H9 (cell line): ENCODE data around the gene GCGR. TPM values are rescaled to one million over a fixed set of nuclear protein-coding genes. Genes with fewer than 3 reads are reported as not detected.

ENCODE experiments used
- DNase-seq: peaks from one replicate; pipeline ENCODE4 v3.0.0-alpha.2; 2017
- H2AFZ ChIP-seq: one replicate; pipeline ENCODE4 v1.6.1; 2013; ENCODE audit warnings: mild to moderate bottlenecking, low read length, control low read depth, moderate library complexity
- H2AK5ac ChIP-seq: 2 replicates; pipeline ENCODE4 v1.6.1; 2013; ENCODE audit warnings: low read length, control low read depth, mixed read lengths; ENCODE audit not compliant: insufficient read length
- H2BK120ac ChIP-seq: one replicate; pipeline ENCODE4 v1.6.1; 2013; ENCODE audit warnings: low read depth, mild to moderate bottlenecking, low read length, control low read depth, inconsistent platforms; ENCODE audit not compliant: poor library complexity, severe bottlenecking
- H2BK12ac ChIP-seq: 2 replicates; pipeline ENCODE4 v1.6.1; 2013; ENCODE audit warnings: low read length, control low read depth, mixed read lengths, low read depth; ENCODE audit not compliant: insufficient read length
- H2BK15ac ChIP-seq: 2 replicates; pipeline ENCODE4 v1.6.1; 2013; ENCODE audit warnings: low read depth, low read length, control low read depth
- H2BK20ac ChIP-seq: one replicate; pipeline ENCODE4 v1.6.1; 2013; ENCODE audit warnings: low read depth, mild to moderate bottlenecking, low read length, control low read depth, inconsistent platforms; ENCODE audit not compliant: poor library complexity, severe bottlenecking
- H2BK5ac ChIP-seq: 2 replicates; pipeline ENCODE4 v1.6.1; 2013; ENCODE audit warnings: low read length, control low read depth, mixed read lengths; ENCODE audit not compliant: insufficient read length
- H3K14ac ChIP-seq: 2 replicates; pipeline ENCODE4 v1.6.1; 2013; ENCODE audit warnings: low read length, control low read depth; ENCODE audit not compliant: insufficient read depth
- H3K18ac ChIP-seq: 2 replicates; pipeline ENCODE4 v1.6.1; 2013; ENCODE audit warnings: low read depth, mild to moderate bottlenecking, mixed read lengths, low read length, control low read depth; ENCODE audit not compliant: insufficient read length
- H3K23ac ChIP-seq: 2 replicates; pipeline ENCODE4 v1.6.1; 2013; ENCODE audit warnings: low read length, control low read depth, mixed read lengths, low read depth; ENCODE audit not compliant: insufficient read length
- H3K23me2 ChIP-seq: 2 replicates; pipeline ENCODE4 v1.6.1; 2013; ENCODE audit warnings: low read depth, mild to moderate bottlenecking, mixed read lengths, low read length, control low read depth; ENCODE audit not compliant: insufficient read length, poor library complexity, severe bottlenecking
- H3K27ac ChIP-seq: 2 replicates; pipeline ENCODE4 v1.5.1; 2013; ENCODE audit warnings: low read length, control low read depth, mixed read lengths, low read depth; ENCODE audit not compliant: insufficient read length
- H3K27me3 ChIP-seq: 2 replicates; pipeline ENCODE4 v1.6.1; 2013; ENCODE audit warnings: low read length, control low read depth, inconsistent platforms; ENCODE audit not compliant: insufficient read depth
- H3K4ac ChIP-seq: 2 replicates; pipeline ENCODE4 v1.6.1; 2013; ENCODE audit warnings: low read depth, mild to moderate bottlenecking, control low read depth, inconsistent platforms, low read length, moderate library complexity
- H3K4me1 ChIP-seq: 2 replicates; pipeline ENCODE4 v1.6.1; 2013; ENCODE audit warnings: low read length, control low read depth, inconsistent platforms; ENCODE audit not compliant: insufficient read depth
- H3K4me2 ChIP-seq: 2 replicates; pipeline ENCODE4 v1.6.1; 2013; ENCODE audit warnings: low read length, control low read depth, mixed read lengths; ENCODE audit not compliant: insufficient read length, insufficient read depth
- H3K56ac ChIP-seq: 2 replicates; pipeline ENCODE4 v1.6.1; 2013; ENCODE audit warnings: low read depth, mild to moderate bottlenecking, mixed read lengths, low read length, control low read depth; ENCODE audit not compliant: insufficient read length
- H3K79me1 ChIP-seq: 2 replicates; pipeline ENCODE4 v1.6.1; 2013; ENCODE audit warnings: low read depth, mild to moderate bottlenecking, moderate library complexity, low read length, control low read depth, inconsistent platforms; ENCODE audit not compliant: insufficient read depth, poor library complexity, severe bottlenecking
- H3K79me2 ChIP-seq: 2 replicates; pipeline ENCODE4 v1.6.1; 2013; ENCODE audit warnings: low read length, control low read depth, inconsistent platforms; ENCODE audit not compliant: insufficient read depth
- H3K9ac ChIP-seq: 2 replicates; pipeline ENCODE4 v1.6.1; 2013; ENCODE audit warnings: low read length, control low read depth, mixed read lengths; ENCODE audit not compliant: insufficient read length; ENCODE audit errors: extremely low read depth
- H3K9me3 ChIP-seq: one replicate; pipeline ENCODE4 v1.6.1; 2013; ENCODE audit warnings: low read depth, low read length, inconsistent platforms; ENCODE audit not compliant: control insufficient read depth
- H3T11ph ChIP-seq: one replicate; pipeline ENCODE4 v1.6.1; 2013; ENCODE audit warnings: mild to moderate bottlenecking, low read length, control low read depth, inconsistent platforms
- H4K20me1 ChIP-seq: one replicate; pipeline ENCODE4 v1.6.1; 2013; ENCODE audit not compliant: control insufficient read depth, insufficient read length, insufficient read depth
- H4K5ac ChIP-seq: 2 replicates; pipeline ENCODE4 v1.6.1; 2013; ENCODE audit warnings: low read depth, mild to moderate bottlenecking, mixed read lengths, low read length, control low read depth; ENCODE audit not compliant: insufficient read length
- H4K8ac ChIP-seq: replicated peaks from 2 replicates; pipeline ENCODE4 v1.6.1; 2013; ENCODE audit warnings: low read length, control low read depth, mixed read lengths, low read depth; ENCODE audit not compliant: insufficient read length
- H4K91ac ChIP-seq: 2 replicates; pipeline ENCODE4 v1.6.1; 2013; ENCODE audit warnings: low read depth, mild to moderate bottlenecking, moderate library complexity, mixed read lengths, low read length, control low read depth; ENCODE audit not compliant: insufficient read length
- H3K27ac Mint-ChIP-seq, 3 experiments: 2 replicates in 2 of 3; 3 replicates in 1 of 3; pipeline ENCODE4 v1.8.0; 2020 to 2021; ENCODE audit warnings: mixed read lengths in 3 of 3, mild to moderate bottlenecking in 1 of 3, moderate library complexity in 1 of 3
- H3K27me3 Mint-ChIP-seq: 2 replicates; pipeline ENCODE4 v1.8.0; 2021; ENCODE audit warnings: low read depth, mild to moderate bottlenecking, moderate library complexity, mixed read lengths
- H3K36me3 Mint-ChIP-seq, 3 experiments: 2 replicates in 2 of 3; 3 replicates in 1 of 3; pipeline ENCODE4 v1.8.0; 2020 to 2021; ENCODE audit warnings: low read depth in 3 of 3, mixed read lengths in 3 of 3; ENCODE audit not compliant: insufficient read depth in 1 of 3
- H3K4me1 Mint-ChIP-seq, 2 experiments: 2 replicates each; pipeline ENCODE4 v1.8.0; 2020; ENCODE audit warnings: mixed read lengths in 2 of 2
- H3K4me3 Mint-ChIP-seq, 2 experiments: 2 replicates in 1 of 2; 3 replicates in 1 of 2; pipeline ENCODE4 v1.8.0; 2020 to 2021; ENCODE audit warnings: mild to moderate bottlenecking in 2 of 2, mixed read lengths in 2 of 2, moderate library complexity in 1 of 2
- H3K9me3 Mint-ChIP-seq, 2 experiments: 2 replicates in 1 of 2; 3 replicates in 1 of 2; pipeline ENCODE4 v1.8.0; 2020; ENCODE audit warnings: mild to moderate bottlenecking in 2 of 2, mixed read lengths in 2 of 2, moderate library complexity in 1 of 2
- WGBS: extraction: QIAGEN DNeasy Blood & Tissue Kit; methylation state at CpG from one replicate; pipeline ENCODE4 v1.1.7; 2013; ENCODE audit warnings: missing lambda C conversion rate, low lambda C conversion rate, mixed read lengths; ENCODE audit not compliant: insufficient read length; ENCODE audit errors: extremely low coverage; 5-methylcytosine and 5-hydroxymethylcytosine counted together
- total RNA-seq: library from RNA; stranded (reverse); gene quantifications from 2 replicates; pipeline ENCODE4 v1.2.1, GENCODE V29; 2021
- TF ChIP-seq, protein P1 (sequence below): fragments of 200-600 bp; sonication (generic); conservative IDR thresholded peaks from 3 replicates; pipeline ENCODE4 v1.8.0; 2021; ENCODE audit warnings: antibody characterized with exemption, mild to moderate bottlenecking

GCGR gene
- total RNA-seq, 1 experiment from 2014 or later, result 0.24 TPM

DNA sequence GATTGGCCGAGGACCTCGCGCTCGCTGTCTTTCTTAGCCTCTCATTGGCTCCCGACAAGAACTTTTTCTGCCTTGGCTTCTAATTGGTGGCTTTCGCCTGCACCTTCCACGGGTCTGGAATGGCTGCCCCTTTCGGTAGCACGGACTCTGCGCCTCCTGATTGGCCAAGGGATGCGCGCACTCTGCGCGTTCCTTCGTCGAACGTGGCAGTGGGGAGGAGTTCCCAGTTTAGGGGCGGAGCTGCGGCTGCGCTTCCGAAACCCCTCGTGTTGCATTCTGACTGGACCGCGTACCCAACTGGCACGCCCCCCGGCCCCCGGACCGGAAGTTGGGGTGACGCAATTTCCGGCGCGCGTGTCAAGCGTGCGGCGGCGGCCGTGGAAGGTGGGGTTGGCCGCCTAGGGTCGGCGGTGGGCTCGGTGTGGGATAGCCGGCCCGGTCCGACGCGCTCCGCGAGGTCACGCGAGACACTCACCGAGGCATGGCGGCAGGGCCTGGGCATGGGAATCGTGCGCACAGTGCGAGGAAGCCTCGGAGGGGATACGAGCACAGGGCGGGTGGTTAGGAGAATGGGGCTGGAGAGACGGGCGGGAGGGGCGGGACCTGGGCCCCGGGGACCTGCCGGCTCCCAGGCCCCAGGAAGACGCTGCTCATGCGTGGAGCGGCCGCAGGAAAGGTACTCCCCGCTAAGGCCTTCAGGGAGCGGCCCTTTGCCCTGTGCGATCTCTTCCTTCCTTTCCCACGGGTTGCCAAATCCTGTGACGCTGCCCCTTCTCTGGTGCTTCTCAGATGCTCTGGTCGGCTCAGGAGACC, 57.0 kb downstream of the GCGR start:
- Histone ChIP-seq H3K14ac (peak overlapping the region; percentile 94), H2BK5ac (peak overlapping the region; percentile 33), H3K4me1 (peaks cover 3% of the 10 kb centered on the region; the same call in 1 of the 2 replicates), H2BK15ac (no peak overlapping the region), H3T11ph (no peak overlapping the region), H4K5ac (no peak overlapping the region), H3K9me3 (no peaks in the 10 kb centered on the region), H2BK12ac (no peak overlapping the region), H2BK20ac (no peak overlapping the region), H4K20me1 (peaks cover 2% of the 10 kb centered on the region), H3K9ac (peak overlapping the region; percentile 92), H4K91ac (no peak overlapping the region), H3K4me2 (peak overlapping the region; percentile 90), H2BK120ac (no peak overlapping the region), H4K8ac (no peak overlapping the region), H3K79me2 (peaks cover 20% of the 10 kb centered on the region; the same call in 1 of the 2 replicates), H2AK5ac (no peak overlapping the region), H3K18ac (peak overlapping the region; percentile 84), H3K27me3 (no peaks in the 10 kb centered on the region), H3K56ac (no peak overlapping the region), H3K27ac (no peak overlapping the region), H2AFZ (no peak overlapping the region), H3K79me1 (peaks cover 14% of the 10 kb centered on the region), H3K23me2 (peaks cover 10% of the 10 kb centered on the region), H3K23ac (no peak overlapping the region), H3K4ac (no peak overlapping the region)
- Mint-ChIP-seq H3K27ac (peak overlapping the region; percentile 96 to 98 (median 97)), H3K36me3 (peaks cover 22 to 54% (median 50%) of the 10 kb centered on the region in 3 experiments; a peak in 6 of 7 replicates), H3K4me3 (peak overlapping the region; percentile 82 to 94), H3K4me1 (peaks cover 9 to 20% of the 10 kb centered on the region in 2 experiments), H3K9me3 (peaks cover 0 to 3% of the 10 kb centered on the region in 2 experiments; a peak in 1 of 5 replicates), H3K27me3 (peaks cover 2% of the 10 kb centered on the region)
- no CpG with 5 or more reads among the region's 74 CpGs for WGBS
- DNase-seq, result peak; percentile 100
- TF ChIP-seq, protein P1, sequence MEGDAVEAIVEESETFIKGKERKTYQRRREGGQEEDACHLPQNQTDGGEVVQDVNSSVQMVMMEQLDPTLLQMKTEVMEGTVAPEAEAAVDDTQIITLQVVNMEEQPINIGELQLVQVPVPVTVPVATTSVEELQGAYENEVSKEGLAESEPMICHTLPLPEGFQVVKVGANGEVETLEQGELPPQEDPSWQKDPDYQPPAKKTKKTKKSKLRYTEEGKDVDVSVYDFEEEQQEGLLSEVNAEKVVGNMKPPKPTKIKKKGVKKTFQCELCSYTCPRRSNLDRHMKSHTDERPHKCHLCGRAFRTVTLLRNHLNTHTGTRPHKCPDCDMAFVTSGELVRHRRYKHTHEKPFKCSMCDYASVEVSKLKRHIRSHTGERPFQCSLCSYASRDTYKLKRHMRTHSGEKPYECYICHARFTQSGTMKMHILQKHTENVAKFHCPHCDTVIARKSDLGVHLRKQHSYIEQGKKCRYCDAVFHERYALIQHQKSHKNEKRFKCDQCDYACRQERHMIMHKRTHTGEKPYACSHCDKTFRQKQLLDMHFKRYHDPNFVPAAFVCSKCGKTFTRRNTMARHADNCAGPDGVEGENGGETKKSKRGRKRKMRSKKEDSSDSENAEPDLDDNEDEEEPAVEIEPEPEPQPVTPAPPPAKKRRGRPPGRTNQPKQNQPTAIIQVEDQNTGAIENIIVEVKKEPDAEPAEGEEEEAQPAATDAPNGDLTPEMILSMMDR, result no peak
